Measurements from ENCODE around the gene MIDN. TPM values are rescaled to one million over a fixed set of nuclear protein-coding genes. Genes with fewer than 3 reads are reported as not detected.

MIDN gene
- total RNA-seq, 1 donor from 2014 or later, result 15.8 TPM

GRCh38 chr19:1227304-1228054 lies 20.9 kb upstream of the MIDN start:
- no peak for TF ChIP-seq CTCF (IDR thresholded peaks at IDR 0.05; ENCODE audit: insufficient read depth, low read length, severe bottlenecking)
- no peak for DNase-seq (ENCODE audit: low read depth)
- no peak for FAIRE-seq
- Histone ChIP-seq H3K4me3 (ENCODE audit: low read depth, low read length) (no peak overlapping the region), H3K27me3 (ENCODE audit: control insufficient read depth, insufficient read depth, low read length) (no peaks in the 10 kb centered on the region), H3K36me3 (ENCODE audit: control insufficient read depth, insufficient read depth, low read length) (peaks cover 11% of the 10 kb centered on the region)

GRCh38 chr19:1228161-1228957 lies 20.0 kb upstream of the MIDN start:
- Histone ChIP-seq H3K27me3 (ENCODE audit: control insufficient read depth, insufficient read depth, low read length) (no peaks in the 10 kb centered on the region), H3K4me3 (ENCODE audit: low read depth, low read length) (no peak overlapping the region), H3K36me3 (ENCODE audit: control insufficient read depth, insufficient read depth, low read length) (peaks cover 6% of the 10 kb centered on the region)
- DNase-seq (ENCODE audit: low read depth) (no peak), FAIRE-seq (no peak)
- no peak for TF ChIP-seq CTCF (IDR thresholded peaks at IDR 0.05; ENCODE audit: insufficient read depth, low read length, severe bottlenecking)

- Histone ChIP-seq H3K4me3 (ENCODE audit: low read depth, low read length) (no peak overlapping the region), H3K36me3 (ENCODE audit: control insufficient read depth, insufficient read depth, low read length) (peaks cover 3% of the 10 kb centered on the region), H3K27me3 (ENCODE audit: control insufficient read depth, insufficient read depth, low read length) (no peaks in the 10 kb centered on the region)
- no peak for TF ChIP-seq CTCF (IDR thresholded peaks at IDR 0.05; ENCODE audit: insufficient read depth, low read length, severe bottlenecking)
- FAIRE-seq, result no peak
- no peak for DNase-seq (ENCODE audit: low read depth)
Measured at GRCh38 chr19:1229056-1229923, 19.1 kb upstream of the MIDN start.

- TF ChIP-seq CTCF (IDR thresholded peaks at IDR 0.05; ENCODE audit: insufficient read depth, low read length, severe bottlenecking), result no peak
- Histone ChIP-seq H3K4me3 (ENCODE audit: low read depth, low read length) (no peak overlapping the region), H3K27me3 (ENCODE audit: control insufficient read depth, insufficient read depth, low read length) (no peaks in the 10 kb centered on the region), H3K36me3 (ENCODE audit: control insufficient read depth, insufficient read depth, low read length) (peaks cover 3% of the 10 kb centered on the region)
- DNase-seq (ENCODE audit: low read depth) (no peak), FAIRE-seq (no peak)
Measured at GRCh38 chr19:1229924-1230782, 18.2 kb upstream of the MIDN start.

Data from bronchial epithelial cell (primary cell).